GM10266 (cell line): ENCODE results near the gene HMGCLL1.

Source experiments
- DNase-seq: peaks from one replicate; pipeline ENCODE4 v3.0.0; 2012; ENCODE audit errors: extremely low spot score
- CTCF ChIP-seq: IDR thresholded peaks from 2 replicates; pipeline ENCODE4 v1.5.1; 2012; ENCODE audit warnings: mild to moderate bottlenecking, low read depth; ENCODE audit not compliant: control insufficient read depth, insufficient read depth; ENCODE audit errors: missing control alignments

HMGCLL1 gene

DNA sequence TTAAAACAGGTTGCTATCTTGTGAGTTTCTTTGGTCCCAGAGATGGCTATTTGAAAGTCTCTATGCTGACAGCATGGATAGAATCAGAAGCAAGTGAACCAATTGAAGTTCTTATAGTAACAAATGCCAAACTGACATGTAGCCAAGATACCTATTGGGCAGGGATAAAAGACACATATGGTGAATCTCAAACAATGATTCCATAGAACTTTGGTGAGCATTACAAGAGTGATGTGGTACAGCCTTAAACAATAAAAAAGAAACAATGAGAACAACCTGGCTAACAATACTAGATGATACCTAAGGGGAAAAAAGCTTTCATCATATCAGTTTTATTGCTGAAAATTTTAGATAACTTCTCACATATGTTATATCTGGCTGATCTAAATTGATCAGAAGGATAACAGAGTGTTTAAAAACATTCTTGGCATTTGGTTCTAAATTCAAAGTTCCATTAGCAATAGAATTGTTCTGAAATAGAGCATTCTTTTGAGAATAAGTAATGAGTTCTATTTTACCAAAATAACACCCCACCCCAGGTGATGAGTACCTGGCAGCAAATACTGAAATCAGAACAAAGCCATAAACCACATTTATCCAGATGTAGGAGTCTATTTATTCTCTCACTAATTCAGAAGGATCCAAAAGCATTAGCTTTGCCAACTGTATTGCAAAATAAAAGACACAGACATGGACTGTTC is 5.8 kb upstream of the HMGCLL1 start:
- no peak for DNase-seq
- TF ChIP-seq CTCF, result no peak

- no peak for DNase-seq
- TF ChIP-seq CTCF, result no peak
Observed at GRCh38 chr6:55576811-55577210, 2.2 kb downstream of the HMGCLL1 start.

GRCh38 chr6:55574556-55574955 is 4.4 kb downstream of the HMGCLL1 start:
- TF ChIP-seq CTCF, result no peak
- no peak for DNase-seq

DNA sequence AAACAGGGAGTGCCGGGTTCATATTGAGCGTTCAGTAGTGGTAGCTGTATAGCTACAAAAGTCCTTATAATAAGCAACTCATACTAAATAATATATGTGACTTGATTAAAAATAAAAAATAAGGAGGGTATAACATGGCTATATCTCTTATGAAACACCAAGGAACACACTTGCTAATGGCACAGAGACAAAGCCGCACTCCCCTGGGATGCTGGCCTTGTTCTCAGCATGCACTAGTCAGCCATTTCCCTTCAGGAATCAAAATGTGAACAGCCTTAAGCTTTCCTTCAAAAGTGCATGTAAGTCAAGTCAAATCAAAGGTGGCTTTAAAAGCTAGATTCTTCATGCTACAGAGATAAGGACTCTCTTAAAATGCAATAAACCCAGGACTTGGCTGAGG is 9.4 kb downstream of the HMGCLL1 start:
- no peak for DNase-seq
- TF ChIP-seq CTCF, result no peak

DNA sequence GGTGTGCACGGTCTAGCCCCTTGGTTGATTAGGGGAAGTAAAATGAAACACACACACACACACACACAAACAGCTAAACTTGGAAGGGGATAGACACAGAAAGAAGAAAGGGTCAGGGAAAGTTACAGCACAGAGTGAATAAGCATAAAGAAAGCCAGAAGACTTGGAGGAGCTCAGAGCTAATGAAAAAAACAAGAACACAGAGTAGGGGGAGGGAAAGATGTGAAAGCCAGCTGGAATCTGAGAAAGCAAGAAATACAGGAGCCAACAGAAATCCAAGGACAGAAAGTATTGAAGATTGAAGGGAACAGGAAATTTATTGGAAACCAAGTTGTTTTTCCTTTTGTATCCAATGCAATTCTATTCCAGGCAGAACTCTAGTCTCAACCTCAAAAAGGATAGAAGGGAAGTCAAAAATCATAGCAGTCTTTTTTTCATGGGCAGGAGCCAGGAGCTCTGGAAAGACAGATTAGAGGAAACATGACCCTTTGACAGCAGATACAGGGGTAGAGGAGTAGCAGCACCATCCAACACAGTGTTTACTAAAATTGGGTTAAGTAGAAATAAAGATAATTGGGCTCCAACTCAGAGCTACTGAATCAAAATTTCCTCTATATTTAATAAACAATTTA is 10.1 kb downstream of the HMGCLL1 start:
- no peak for DNase-seq

DNA sequence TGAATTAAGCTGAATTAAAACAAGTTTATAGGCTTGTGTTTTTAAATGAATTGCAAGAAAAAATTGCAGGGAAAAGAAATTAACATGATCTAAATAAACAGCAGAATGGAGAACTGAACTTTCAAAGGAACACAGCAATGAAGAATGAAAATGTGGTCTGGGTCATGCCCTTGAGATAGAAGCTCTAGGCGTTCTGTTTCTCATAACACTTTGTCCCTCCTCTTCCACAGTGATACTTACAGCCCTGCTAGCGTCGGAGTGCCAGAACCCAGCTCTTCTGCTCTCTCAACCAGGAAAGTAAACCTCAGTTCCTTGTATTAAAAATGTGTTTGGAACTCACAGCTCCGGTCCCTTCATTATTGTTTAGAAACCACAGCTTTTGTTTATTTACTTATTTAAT is 11.4 kb downstream of the HMGCLL1 start:
- no peak for DNase-seq

More for the DNA sequence above, 10.1 kb downstream of the HMGCLL1 start:
- TF ChIP-seq CTCF, result no peak

More for the DNA sequence above, 11.4 kb downstream of the HMGCLL1 start:
- TF ChIP-seq CTCF, result no peak
